ENCODE results near the gene SMPD2.

GRCh38 chr6:109477184-109477583 lies 36.7 kb downstream of the SMPD2 start:
- TF ChIP-seq POLR2A (IDR thresholded peaks at IDR 0.05) (no peak), CTCF (IDR thresholded peaks at IDR 0.05) (no peak)

All from uterus (tissue), 2 donors.